HepG2 (cell line): ENCODE data around the gene CLTCL1. TPM values are rescaled to one million over a fixed set of nuclear protein-coding genes. Genes with fewer than 3 reads are reported as not detected.

Experiments used
- ATAC-seq: fragments of 200-7000 bp; cut with Tn5 transposase; 3 replicates; pipeline ENCODE4 v1.9.1; 2020; ENCODE audit warnings: mild to moderate bottlenecking, moderate library complexity
- BruUV-seq: library from RNA; stranded (reverse); fragments of 400-500 nt; replicated peaks from 2 replicates; lab custom pipeline; 2021; lab: Mats Ljungman, UMichigan
- CTCF ChIA-PET: fragments of 300-600 bp; formaldehyde crosslinking; extraction: SDS; loops from one replicate; lab custom pipeline; 2021; ENCODE audit warnings: low total read pairs, inconsistent platforms, low intra/inter-chr PET ratio; lab: Yijun Ruan, JAX
- POLR2A ChIA-PET: fragments of 350-600 bp; sonication (Branson Sonifier 250); formaldehyde crosslinking; loops from one replicate; lab custom pipeline; 2020; ENCODE audit warnings: antibody characterized with exemption, inconsistent platforms; lab: Yijun Ruan, JAX
- DNase-seq: peaks from one replicate; pipeline ENCODE4 v3.0.0-alpha.2; 2015; ENCODE audit warnings: low spot score
- FAIRE-seq: peaks from 3 replicates; lab custom pipeline; 2011; peaks lifted over from hg19 to GRCh38; lab: Jason Lieb, UNC
- H2AFZ ChIP-seq: one replicate; pipeline ENCODE4 v1.6.1; 2011; ENCODE audit warnings: low read length, inconsistent platforms
- H3K27ac ChIP-seq: fragments of 300-600 bp; 3 replicates; pipeline ENCODE4 v1.8.0; 2011; ENCODE audit warnings: mixed run types, mild to moderate bottlenecking, mixed read lengths, low read length, inconsistent platforms; ENCODE audit not compliant: insufficient read depth; ENCODE audit errors: extremely low read length
- H3K27me3 ChIP-seq, 2 experiments: fragments of 200-600 bp in 1 of 2; 2 replicates in 1 of 2; 3 replicates in 1 of 2; pipeline versions ENCODE4 v1.6.0 to v1.8.0; 2011; ENCODE audit warnings: low read length in 2 of 2, mild to moderate bottlenecking in 2 of 2, moderate library complexity in 2 of 2, inconsistent platforms in 1 of 2; ENCODE audit not compliant: insufficient read depth in 2 of 2, control insufficient read depth in 1 of 2
- H3K36me3 ChIP-seq, 2 experiments: fragments of 200-600 bp in 1 of 2; replicated peaks in 1 of 2; 2 replicates in 1 of 2; 3 replicates in 1 of 2; pipeline versions ENCODE4 v1.5.1 to v1.8.0; 2011; ENCODE audit warnings: low read length in 2 of 2, inconsistent platforms in 1 of 2; ENCODE audit not compliant: insufficient read depth in 2 of 2, control insufficient read depth in 1 of 2
- H3K4me1 ChIP-seq: 2 replicates; pipeline ENCODE4 v1.5.1; 2012; ENCODE audit warnings: low read length, inconsistent platforms; ENCODE audit not compliant: insufficient read depth
- H3K4me2 ChIP-seq: 2 replicates; pipeline ENCODE4 v1.6.0; 2011; ENCODE audit warnings: low read depth, low read length, inconsistent platforms
- H3K4me3 ChIP-seq, 3 experiments: fragments of 200-600 bp in 1 of 3; sonication (generic), shearing (Covaris generic) in 1 of 3; replicated peaks in 1 of 3; 2 replicates each; pipeline ENCODE4 v1.5.1; 2011 to 2016; ENCODE audit warnings: low read length in 3 of 3, inconsistent platforms in 2 of 3, low read depth in 2 of 3, mild to moderate bottlenecking in 2 of 3, control low read depth in 1 of 3, mixed read lengths in 1 of 3; ENCODE audit not compliant: insufficient read depth in 1 of 3
- H3K79me2 ChIP-seq: one replicate; pipeline ENCODE4 v1.6.1; 2011; ENCODE audit warnings: low read length, inconsistent platforms; ENCODE audit not compliant: insufficient read depth
- H3K9ac ChIP-seq: 2 replicates; pipeline ENCODE4 v1.6.0; 2011; ENCODE audit warnings: mild to moderate bottlenecking, low read depth, low read length, inconsistent platforms; ENCODE audit not compliant: insufficient read depth
- H3K9me3 ChIP-seq: 2 replicates; pipeline ENCODE4 v1.5.1; 2012; ENCODE audit warnings: mild to moderate bottlenecking, low read length
- H4K20me1 ChIP-seq: 2 replicates; pipeline ENCODE4 v1.6.0; 2011; ENCODE audit warnings: inconsistent platforms, mild to moderate bottlenecking, low read length, moderate library complexity; ENCODE audit not compliant: insufficient read depth
- ARNT ChIP-seq: fragments of 450-650 bp; IDR thresholded peaks from 2 replicates; pipeline ENCODE4 v1.6.1; 2017
- DPF2 ChIP-seq: sonication (generic); formaldehyde crosslinking; IDR thresholded peaks from 2 replicates; pipeline ENCODE4 v1.4.0; 2020; ENCODE audit warnings: mild to moderate bottlenecking, low read depth, missing genetic modification reagents, borderline replicate concordance
- HIVEP1 ChIP-seq: sonication (generic); formaldehyde crosslinking; IDR thresholded peaks from 2 replicates; pipeline ENCODE4 v1.4.0; 2020; ENCODE audit warnings: mild to moderate bottlenecking, missing genetic modification reagents
- NFRKB ChIP-seq: fragments of 450-650 bp; IDR thresholded peaks from 2 replicates; pipeline ENCODE4 v1.6.1; 2017
- NR2C2 ChIP-seq: sonication (generic); formaldehyde crosslinking; IDR thresholded peaks from 2 replicates; pipeline ENCODE4 v1.4.0; 2020; ENCODE audit warnings: missing genetic modification reagents, mild to moderate bottlenecking, moderate library complexity, borderline replicate concordance
- PCBP2 ChIP-seq: fragments of 200-400 bp; formaldehyde crosslinking; optimal IDR thresholded peaks from 2 replicates; pipeline ENCODE3; 2018; ENCODE audit warnings: low read length, low read depth; ENCODE audit not compliant: poor library complexity, severe bottlenecking
- SAP130 ChIP-seq: IDR thresholded peaks from 2 replicates; pipeline ENCODE4 v1.6.1; 2016; ENCODE audit warnings: low read depth
- SMAD3 ChIP-seq: sonication (generic); formaldehyde crosslinking; IDR thresholded peaks from 2 replicates; pipeline ENCODE4 v1.4.0; 2020; ENCODE audit warnings: missing genetic modification reagents
- SMYD3 ChIP-seq: sonication (generic); formaldehyde crosslinking; IDR thresholded peaks from 2 replicates; pipeline ENCODE4 v1.8.1; 2023; ENCODE audit warnings: mild to moderate bottlenecking, missing genetic modification reagents
- TBP ChIP-seq: sonication (generic); formaldehyde crosslinking; IDR thresholded peaks from 2 replicates; pipeline ENCODE4 v1.5.0; 2020; ENCODE audit warnings: missing genetic modification reagents
- TFE3 ChIP-seq: IDR thresholded peaks from 2 replicates; pipeline ENCODE4 v1.6.1; 2016
- YEATS4 ChIP-seq: sonication (generic); formaldehyde crosslinking; IDR thresholded peaks from 2 replicates; pipeline ENCODE4 v1.4.0; 2020; ENCODE audit warnings: missing genetic modification reagents, borderline replicate concordance
- ZBTB2 ChIP-seq: sonication (generic); formaldehyde crosslinking; IDR thresholded peaks from 2 replicates; pipeline ENCODE4 v1.8.0; 2022; ENCODE audit warnings: low read depth, missing genetic modification reagents
- ZBTB4 ChIP-seq: sonication (generic); formaldehyde crosslinking; IDR thresholded peaks from 2 replicates; pipeline ENCODE4 v1.4.0; 2020; ENCODE audit warnings: missing genetic modification reagents, mild to moderate bottlenecking, borderline replicate concordance
- ZFP91 ChIP-seq: sonication (generic); formaldehyde crosslinking; IDR thresholded peaks from 2 replicates; pipeline ENCODE4 v1.9.0; 2022; ENCODE audit warnings: missing genetic modification reagents, mild to moderate bottlenecking, borderline replicate concordance
- ZNF496 ChIP-seq: sonication (generic); formaldehyde crosslinking; IDR thresholded peaks from 2 replicates; pipeline ENCODE4 v1.8.1; 2023; ENCODE audit warnings: mild to moderate bottlenecking, moderate library complexity, missing genetic modification reagents; ENCODE audit not compliant: insufficient replicate concordance
- ZNF510 ChIP-seq: sonication (generic); formaldehyde crosslinking; IDR thresholded peaks from 2 replicates; pipeline ENCODE4 v1.4.0; 2020; ENCODE audit warnings: low read depth, mild to moderate bottlenecking, missing genetic modification reagents
- ZNF572 ChIP-seq: sonication (generic); formaldehyde crosslinking; IDR thresholded peaks from 2 replicates; pipeline ENCODE4 v1.5.1; 2020; ENCODE audit warnings: mild to moderate bottlenecking, missing genetic modification reagents
- WGBS: methylation state at CpG from one replicate; pipeline ENCODE4 v1.1.6; 2017; ENCODE audit warnings: low lambda C conversion rate; 5-methylcytosine and 5-hydroxymethylcytosine counted together
- in situ Hi-C: cut with HindIII; loops from 2 replicates; pipeline ENCODE4 v1.10.0; 2017; ENCODE audit warnings: low pct_unique_long_range_greater_than_20kb; ENCODE audit not compliant: extremely low pct_ligation_motif_present
- intact Hi-C: fragments of 100-400 bp; cut with micrococcal nuclease; formaldehyde crosslinking; loops from one replicate; pipeline ENCODE4 v1.10.0; 2022; ENCODE audit not compliant: unreplicated experiment
- polyA plus RNA-seq, 8 experiments: library from polyadenylated mRNA; depleted of rRNA in 3 of 8; stranded (reverse) in 7 of 8; unstranded in 1 of 8; fragments of >200 nt; fragmentation: Illumina TruSeq in 4 of 8; extraction: Trizol in 4 of 8; gene quantifications; 2 replicates each; pipeline versions ENCODE4 v1.2.1 to v1.2.3, GENCODE V29; 2011 to 2016; ENCODE audit warnings: low read depth in 4 of 8, missing spikeins in 1 of 8, mixed read lengths in 1 of 8; ENCODE audit not compliant: insufficient read depth in 1 of 8
- total RNA-seq, 5 experiments: library from RNA; depleted of rRNA; stranded (reverse); fragments of >200 nt; fragmentation: Illumina TruSeq; extraction: Trizol; gene quantifications; 2 replicates each; pipeline ENCODE4 v1.2.3, GENCODE V29; 2016; ENCODE audit warnings: low read depth in 1 of 5

Gene CLTCL1
- total and polyA plus RNA-seq, 2 of the 13 experiments (the other 11 are each of a cell fraction or from before 2014, with no cell fraction given): 8.1 to 10.9 TPM

GRCh38 chr22:19266547-19267086 is 24.9 kb downstream of the CLTCL1 start:
- H3K9me3 ChIP-seq: peaks cover 10% of the 10 kb centered on the region
- no peak overlapping the region for H3K4me3 ChIP-seq
- ChIA-PET POLR2A (no interaction called here), CTCF (no interaction called here)
- peaks cover 6% of the 10 kb centered on the region for H3K4me1 ChIP-seq
- ATAC-seq (no peak), DNase-seq (no peak), FAIRE-seq (no peak)
- no TSS peak for BruUV-seq
- WGBS: 98% methylated on average over 2 of the region's 2 CpGs
- H3K79me2 ChIP-seq: no peaks in the 10 kb centered on the region
- no peak overlapping the region for H3K9ac ChIP-seq
- in situ Hi-C loops: loop anchor here (10.0 kb wide), 1 partner anchor 62 kb away; no protein-coding TSS in a partner anchor
- H3K4me2 ChIP-seq: no peak overlapping the region
- no peaks in the 10 kb centered on the region for H3K27me3 ChIP-seq
- H2AFZ ChIP-seq: no peak overlapping the region
- H3K36me3 ChIP-seq: 0 out of 5 replicates have a peak, but pooled peaks cover 0 to under 1% of the 10 kb centered on the region in 2 experiments
- intact Hi-C loops: no loop called here
- no peaks in the 10 kb centered on the region for H4K20me1 ChIP-seq
- no peak overlapping the region for H3K27ac ChIP-seq
- TF ChIP-seq NR2C2 (CRISPR knock-in tag): no peak
- TF ChIP-seq ZBTB4 (CRISPR knock-in tag): no peak
- no peak for TF ChIP-seq SMAD3 (CRISPR knock-in tag)
- no peak for TF ChIP-seq NFRKB
- no peak for TF ChIP-seq ZFP91 (CRISPR knock-in tag)
- TF ChIP-seq ZNF496 (CRISPR knock-in tag): no peak
- TF ChIP-seq SMYD3 (CRISPR knock-in tag): no peak
- TF ChIP-seq SAP130 (CRISPR knock-in tag): no peak
- no peak for TF ChIP-seq YEATS4
- TF ChIP-seq TFE3 (CRISPR knock-in tag): no peak
- TF ChIP-seq TBP: no peak
- TF ChIP-seq ARNT: no peak
- no peak for TF ChIP-seq ZNF572
- TF ChIP-seq DPF2: no peak
- TF ChIP-seq ZBTB2 (CRISPR knock-in tag): no peak
- TF ChIP-seq PCBP2: no peak
- no peak for TF ChIP-seq ZNF510 (CRISPR knock-in tag)
- no peak for TF ChIP-seq HIVEP1 (CRISPR knock-in tag)
